ENCODE data around the gene ATP2C1.

ATP2C1 gene

GRCh38 chr3:130894986-130895280 lies 1.0 kb downstream of the ATP2C1 start:
- DNase-seq (ENCODE audit: low read depth): no peak

DNA sequence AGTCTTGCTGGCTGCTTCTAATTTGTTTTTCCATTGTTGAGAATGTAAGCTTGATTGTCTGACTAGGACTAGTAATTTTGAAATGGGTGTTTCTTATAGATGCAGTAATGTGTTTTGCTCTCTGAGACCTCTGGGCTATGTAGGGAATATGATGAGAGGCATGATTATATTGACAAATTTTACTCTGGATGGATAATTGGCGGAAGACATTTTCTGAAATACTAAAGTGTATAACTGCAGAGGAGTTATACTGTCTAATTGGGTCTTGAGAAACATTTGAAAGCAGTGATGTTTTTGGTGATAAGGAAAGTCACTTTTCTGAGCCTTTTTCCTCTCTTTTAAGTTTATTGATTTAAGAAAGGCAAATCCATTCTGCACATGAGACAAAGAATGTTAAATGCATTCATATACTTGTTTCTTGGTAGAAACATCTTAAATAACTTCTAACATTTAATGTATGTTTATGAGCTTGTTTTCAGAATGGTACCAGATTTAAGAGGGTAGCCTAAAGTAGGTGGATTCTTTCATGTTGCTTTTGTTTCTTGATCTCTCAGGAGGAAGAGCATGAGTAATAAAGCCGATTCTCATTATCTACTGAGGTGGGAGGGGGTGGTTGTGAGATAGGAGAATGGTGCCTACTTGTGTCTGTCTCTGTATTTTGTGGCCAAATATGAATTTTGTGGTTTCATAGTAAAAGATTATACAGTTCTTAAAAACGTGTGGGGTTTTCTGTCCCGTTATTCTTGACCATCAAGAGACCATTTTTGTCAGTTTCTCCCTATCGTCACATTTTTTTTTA lies 2.0 kb downstream of the ATP2C1 start:
- DNase-seq (ENCODE audit: low read depth): no peak

GRCh38 chr3:130897316-130897715 lies 3.4 kb downstream of the ATP2C1 start:
- no peak for DNase-seq (ENCODE audit: low read depth)

GRCh38 chr3:130900959-130901358 lies 7.1 kb downstream of the ATP2C1 start:
- DNase-seq (ENCODE audit: low read depth): no peak

GRCh38 chr3:130901463-130902204 lies 7.8 kb downstream of the ATP2C1 start:
- DNase-seq (ENCODE audit: low read depth): no peak

- no peak for DNase-seq (ENCODE audit: low read depth)
Measured at GRCh38 chr3:130903412-130903908, 9.6 kb downstream of the ATP2C1 start.

DNA sequence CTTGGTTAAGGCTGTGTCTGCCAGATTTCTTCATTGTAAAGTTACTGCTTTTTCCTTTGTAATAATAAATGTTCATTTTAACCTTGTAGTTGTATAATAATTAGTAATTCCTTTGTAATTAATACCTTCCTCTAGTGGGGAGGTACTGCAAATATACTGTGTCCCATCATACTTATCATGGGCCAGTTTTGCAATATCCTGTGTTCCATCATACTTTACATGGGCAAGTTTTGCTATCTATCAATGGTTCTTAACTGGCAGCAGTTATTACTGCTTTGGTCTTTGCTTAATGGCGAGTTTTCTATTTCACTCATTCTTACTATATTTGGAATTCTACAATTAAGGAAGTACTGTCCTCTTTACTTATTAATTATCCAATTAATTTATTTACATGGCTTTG lies 10.6 kb downstream of the ATP2C1 start:
- DNase-seq (ENCODE audit: low read depth): no peak

DNA sequence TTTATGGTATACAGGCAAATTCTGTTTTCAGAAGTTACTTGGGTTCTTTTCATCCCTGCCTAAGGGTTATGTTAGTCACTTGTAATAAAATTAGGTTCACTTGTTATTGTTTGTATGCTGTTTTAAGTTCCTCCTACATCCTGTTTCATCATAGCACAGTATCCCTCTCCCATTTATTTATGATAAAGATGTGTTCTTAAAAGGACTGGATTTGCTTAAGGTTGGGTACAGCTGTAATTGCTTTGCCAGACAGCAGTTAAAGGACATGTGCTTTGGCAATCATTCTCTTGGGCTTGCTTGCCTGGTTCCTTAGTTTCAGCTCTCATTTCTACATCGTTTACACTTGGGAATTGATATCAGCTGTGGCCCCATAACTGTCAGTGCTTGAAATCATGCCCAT lies 11.7 kb downstream of the ATP2C1 start:
- no peak for DNase-seq (ENCODE audit: low read depth)

GRCh38 chr3:130906374-130906995 lies 12.6 kb downstream of the ATP2C1 start:
- no peak for DNase-seq (ENCODE audit: low read depth)

GRCh38 chr3:130907500-130907899 lies 13.6 kb downstream of the ATP2C1 start:
- DNase-seq (ENCODE audit: low read depth): no peak

DNA sequence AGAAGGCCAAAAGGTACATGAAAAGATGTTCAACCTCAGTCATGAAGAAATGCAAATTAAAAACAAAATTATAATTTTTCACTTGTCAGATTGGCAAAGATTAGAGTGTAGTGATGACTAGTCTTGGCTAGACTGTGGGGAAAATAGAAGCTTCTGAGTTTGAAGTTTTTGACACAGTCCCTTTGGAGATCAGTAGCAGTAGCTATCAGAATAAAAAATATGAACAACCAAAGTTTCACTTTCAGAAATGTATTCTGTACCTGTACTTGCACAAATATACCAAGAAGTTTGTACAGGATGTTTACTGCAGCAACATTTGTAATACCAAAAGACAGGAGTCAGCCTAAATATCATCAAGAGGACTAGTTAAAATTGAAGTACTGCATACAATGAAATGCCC lies 14.1 kb downstream of the ATP2C1 start:
- no peak for DNase-seq (ENCODE audit: low read depth)

GRCh38 chr3:130915567-130916292 lies 21.8 kb downstream of the ATP2C1 start:
- DNase-seq (ENCODE audit: low read depth): no peak

GRCh38 chr3:130916507-130917167 lies 22.8 kb downstream of the ATP2C1 start:
- DNase-seq (ENCODE audit: low read depth): no peak

DNA sequence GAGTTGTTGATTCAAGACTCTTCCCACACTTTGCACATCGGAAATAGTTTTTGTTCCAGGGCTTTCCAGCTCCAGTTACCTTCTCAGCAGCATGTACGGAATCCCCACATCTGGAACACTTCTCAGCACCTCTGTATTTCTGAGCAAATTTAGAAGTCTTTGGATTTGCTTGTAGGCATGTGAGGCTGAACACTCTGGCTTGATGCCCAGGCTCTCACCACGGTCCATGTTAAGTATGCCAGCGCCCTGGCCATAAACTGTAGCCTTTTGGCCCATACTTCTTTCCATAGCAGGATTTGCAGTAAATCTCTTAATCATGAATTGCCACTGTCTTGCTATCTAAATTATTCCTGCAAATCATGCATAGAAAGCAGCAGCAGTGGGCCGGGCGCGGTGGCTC lies 24.4 kb downstream of the ATP2C1 start:
- DNase-seq (ENCODE audit: low read depth): no peak

DNA sequence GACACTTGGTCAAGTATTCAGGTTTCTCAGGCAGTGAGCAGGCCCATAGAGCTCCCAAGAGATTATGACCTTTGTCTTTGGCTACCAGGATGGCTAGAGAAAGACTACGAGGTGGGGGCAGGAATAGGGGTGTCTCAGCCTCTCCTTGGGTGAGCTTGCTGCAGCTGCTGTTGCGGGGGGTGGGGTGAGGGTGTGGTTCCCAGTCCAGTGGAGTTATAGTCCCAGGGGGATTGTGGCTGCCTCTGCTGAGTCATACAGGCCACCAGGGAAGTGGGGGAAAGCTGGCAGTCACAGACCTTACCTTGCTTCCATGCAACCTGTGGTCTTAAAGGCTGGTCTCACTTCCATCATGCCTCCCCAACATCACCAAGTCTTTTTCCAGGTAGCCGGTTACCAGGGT lies 31.7 kb downstream of the ATP2C1 start:
- DNase-seq (ENCODE audit: low read depth): no peak

GRCh38 chr3:130926504-130926903 lies 32.6 kb downstream of the ATP2C1 start:
- DNase-seq (ENCODE audit: low read depth): no peak

- DNase-seq (ENCODE audit: low read depth): no peak
Measured at GRCh38 chr3:130929804-130930203, 35.9 kb downstream of the ATP2C1 start.

DNA sequence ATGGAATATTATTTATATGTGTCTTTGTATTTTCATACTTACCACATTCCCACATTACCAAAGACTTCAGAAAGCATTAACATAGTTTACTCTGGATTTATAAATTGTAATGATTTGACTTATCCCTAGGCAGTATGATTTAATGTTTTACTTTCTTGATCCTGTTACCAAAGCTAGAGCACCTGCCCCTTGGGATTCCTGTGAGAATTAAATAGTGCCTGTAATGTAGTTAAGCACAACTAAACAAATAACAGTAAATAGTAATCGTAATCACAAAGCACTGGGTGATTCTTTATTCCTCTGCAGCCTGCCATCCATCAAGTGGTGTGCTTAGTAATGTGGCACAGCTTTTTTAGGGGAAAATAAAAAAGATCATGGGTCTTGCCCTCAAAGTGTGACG lies 39.1 kb downstream of the ATP2C1 start:
- no peak for DNase-seq (ENCODE audit: low read depth)

- DNase-seq (ENCODE audit: low read depth): no peak
Measured at GRCh38 chr3:130933801-130934345, 40.0 kb downstream of the ATP2C1 start.

DNA sequence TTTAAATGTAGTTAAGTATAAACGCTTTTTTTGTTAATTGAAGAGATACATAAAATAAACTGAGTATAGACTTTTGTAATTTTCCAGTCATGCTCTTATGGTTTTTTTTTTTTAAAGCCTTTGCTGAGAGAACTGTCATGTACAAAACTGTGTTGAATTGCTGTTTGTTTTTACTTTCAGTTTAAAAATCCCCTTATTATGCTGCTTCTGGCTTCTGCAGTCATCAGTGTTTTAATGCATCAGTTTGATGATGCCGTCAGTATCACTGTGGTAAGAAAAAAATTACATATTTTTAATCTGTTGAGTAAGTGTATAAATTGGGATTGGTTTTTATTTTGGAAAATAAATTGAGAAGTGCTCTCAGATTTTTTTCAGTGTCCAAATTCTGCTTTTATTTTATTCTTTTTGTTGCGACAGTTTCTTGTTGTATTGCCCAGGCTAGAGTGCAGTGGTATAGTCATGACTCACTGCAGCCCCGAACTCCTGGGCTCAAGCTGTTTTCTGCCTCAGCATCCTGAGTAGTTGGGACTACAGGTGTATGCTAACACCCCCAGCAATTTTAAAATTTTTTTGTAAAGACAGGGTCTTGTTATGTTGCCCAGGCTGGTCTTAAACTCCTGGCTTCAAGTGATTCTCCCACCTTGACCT lies 40.7 kb downstream of the ATP2C1 start:
- no peak for DNase-seq (ENCODE audit: low read depth)

Measured in activated T-cell treated with anti-CD3 and anti-CD28 coated beads for 24 hours (primary cell).